H1 (cell line): ENCODE results near the gene TLE3. TPM values are rescaled to one million over a fixed set of nuclear protein-coding genes. Genes with fewer than 3 reads are reported as not detected.

ENCODE experiments used
- CHD7 ChIP-seq: fragments of 300-600 bp; sonication (generic); IDR thresholded peaks from 2 replicates; pipeline ENCODE4 v1.7.1; 2012; ENCODE audit warnings: low read length, moderate library complexity, mild to moderate bottlenecking, inconsistent platforms; ENCODE audit not compliant: insufficient replicate concordance
- polyA plus RNA-seq, 7 experiments: library from polyadenylated mRNA; depleted of rRNA in 3 of 7; stranded (reverse) in 5 of 7; unstranded in 2 of 7; fragments of >200 nt in 5 of 7; fragments of 200-250 nt in 2 of 7; gene quantifications; 1 replicate in 5 of 7; 2 replicates in 1 of 7; 4 replicates in 1 of 7; pipeline versions ENCODE4 v1.2.1 to v1.2.3, GENCODE V29; 2011 to 2013; ENCODE audit warnings: missing spikeins in 2 of 7, mixed read lengths in 2 of 7
- total RNA-seq: library from RNA; stranded (reverse); fragmentation: NEBNext Ultra II Directional; extraction: Animal tissue kit (Norgen Biotek cat#: 25700); gene quantifications from 2 replicates; pipeline ENCODE4 v1.2.1, GENCODE V29; 2021

TLE3 gene
- total and polyA plus RNA-seq, 2 of the 8 experiments (the other 6 are each of a cell fraction or from before 2014, with no cell fraction given): 25.1 to 61.2 TPM

DNA sequence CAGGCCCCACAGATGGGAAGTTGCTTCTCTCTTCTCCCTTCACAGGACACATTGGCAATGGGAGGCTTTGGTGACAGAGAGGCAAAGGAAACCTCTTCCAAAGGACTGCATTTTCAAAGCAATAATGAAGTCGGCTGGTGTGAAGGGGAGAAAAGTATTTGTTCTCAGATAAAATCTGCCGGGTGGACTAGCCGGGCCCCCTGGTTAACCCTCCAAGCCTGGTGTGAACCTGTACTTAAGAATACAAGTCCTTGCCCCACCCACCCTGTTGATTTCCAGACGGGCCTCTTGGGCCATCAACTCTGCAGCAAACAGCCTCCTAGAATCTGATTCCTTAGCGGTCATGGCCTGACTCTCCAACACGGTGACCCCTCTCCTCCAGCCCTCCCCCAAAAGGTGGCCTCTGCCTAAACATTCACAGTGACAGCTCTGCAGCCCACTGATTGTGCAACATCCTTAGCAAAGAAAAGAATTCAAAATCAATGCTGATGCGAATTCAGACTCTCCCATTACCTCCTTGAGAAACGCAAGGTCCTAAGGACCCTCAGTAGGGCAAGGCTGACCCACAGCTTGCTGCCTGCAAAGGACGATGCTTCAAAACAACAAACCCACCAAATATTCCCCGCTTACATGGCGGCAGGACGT is 9.9 kb downstream of the TLE3 start (continued):
- TF ChIP-seq CHD7: no peak
